ENCODE measurements around the gene CSTPP1. TPM values are rescaled to one million over a fixed set of nuclear protein-coding genes. Genes with fewer than 3 reads are reported as not detected.

Gene CSTPP1
- total RNA-seq, 3 donors from 2014 or later (not counting 1 experiment from before 2014, with no cell fraction given) = 16.2 to 17.8 (median 16.9) TPM

DNA sequence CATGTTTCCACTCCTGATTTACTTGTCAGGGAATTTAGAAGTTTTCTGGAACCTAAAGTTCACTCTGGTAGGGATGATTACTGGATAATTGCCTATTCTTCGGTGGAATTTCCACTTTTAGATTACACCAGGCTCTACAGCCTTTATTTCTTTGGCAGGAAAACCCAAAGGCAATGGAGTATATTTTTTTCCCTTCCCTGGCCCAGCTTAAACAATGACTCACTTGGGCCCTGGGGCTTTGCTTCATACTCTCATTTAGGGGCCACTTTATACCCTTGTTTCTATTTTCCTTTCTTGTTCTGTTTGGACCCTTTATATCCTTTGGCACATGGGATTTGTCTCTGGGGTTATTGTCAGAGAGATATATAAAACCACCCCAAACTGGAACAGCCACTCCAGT lies 114.7 kb downstream of the CSTPP1 start:
- H3K4me1 Mint-ChIP-seq = no peaks in the 10 kb centered on the region
- no peaks in the 10 kb centered on the region for H3K36me3 Mint-ChIP-seq
- no peaks in the 10 kb centered on the region for H3K9me3 Mint-ChIP-seq
- ATAC-seq = no peak
- no peak overlapping the region for H3K27ac ChIP-seq (ENCODE audit: low read length)
- H3K4me1 ChIP-seq (ENCODE audit: control insufficient read depth, insufficient read depth, low read length) = no peaks in the 10 kb centered on the region
- no peaks in the 10 kb centered on the region for H3K27me3 Mint-ChIP-seq (ENCODE audit: low read depth in 2 of 2)
- H3K27me3 ChIP-seq (ENCODE audit: control insufficient read depth, insufficient read depth, low read length) = no peaks in the 10 kb centered on the region
- TF ChIP-seq, protein P1, sequence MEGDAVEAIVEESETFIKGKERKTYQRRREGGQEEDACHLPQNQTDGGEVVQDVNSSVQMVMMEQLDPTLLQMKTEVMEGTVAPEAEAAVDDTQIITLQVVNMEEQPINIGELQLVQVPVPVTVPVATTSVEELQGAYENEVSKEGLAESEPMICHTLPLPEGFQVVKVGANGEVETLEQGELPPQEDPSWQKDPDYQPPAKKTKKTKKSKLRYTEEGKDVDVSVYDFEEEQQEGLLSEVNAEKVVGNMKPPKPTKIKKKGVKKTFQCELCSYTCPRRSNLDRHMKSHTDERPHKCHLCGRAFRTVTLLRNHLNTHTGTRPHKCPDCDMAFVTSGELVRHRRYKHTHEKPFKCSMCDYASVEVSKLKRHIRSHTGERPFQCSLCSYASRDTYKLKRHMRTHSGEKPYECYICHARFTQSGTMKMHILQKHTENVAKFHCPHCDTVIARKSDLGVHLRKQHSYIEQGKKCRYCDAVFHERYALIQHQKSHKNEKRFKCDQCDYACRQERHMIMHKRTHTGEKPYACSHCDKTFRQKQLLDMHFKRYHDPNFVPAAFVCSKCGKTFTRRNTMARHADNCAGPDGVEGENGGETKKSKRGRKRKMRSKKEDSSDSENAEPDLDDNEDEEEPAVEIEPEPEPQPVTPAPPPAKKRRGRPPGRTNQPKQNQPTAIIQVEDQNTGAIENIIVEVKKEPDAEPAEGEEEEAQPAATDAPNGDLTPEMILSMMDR (IDR thresholded peaks at IDR 0.05) = no peak
- no peak overlapping the region for H3K4me3 Mint-ChIP-seq
- DNase-seq = no peak
- intact Hi-C loops (cut with micrococcal nuclease) = no loop called here
- no peak overlapping the region for H3K4me3 ChIP-seq (ENCODE audit: low read length)
- no peak overlapping the region for H3K27ac Mint-ChIP-seq
- H3K9me3 ChIP-seq (ENCODE audit: control insufficient read depth, insufficient read depth, low read length) = no peaks in the 10 kb centered on the region
- 90% methylated on average over 1 of the region's 1 CpG for WGBS (ENCODE audit: insufficient coverage)
- H3K36me3 ChIP-seq (ENCODE audit: control insufficient read depth, insufficient read depth, low read length) = no peaks in the 10 kb centered on the region

DNA sequence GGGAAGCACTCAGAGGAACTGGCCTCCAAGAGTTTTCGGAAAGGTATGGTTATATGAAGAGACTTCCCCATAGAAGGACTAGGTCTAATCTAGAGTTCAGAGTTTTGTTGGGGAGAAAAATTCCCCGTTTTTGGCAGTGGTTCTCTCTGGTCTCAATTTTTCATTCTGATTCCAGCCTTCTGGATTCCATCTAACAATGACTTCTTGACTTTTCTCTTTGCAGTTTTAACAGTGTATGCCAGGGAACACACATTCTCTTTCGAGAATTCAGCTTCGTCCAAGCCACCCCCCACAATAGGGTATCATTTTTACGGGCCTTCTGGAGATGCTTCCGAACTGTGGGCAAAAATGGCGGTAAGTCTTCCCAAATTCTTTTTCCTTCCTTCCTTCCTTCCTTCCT lies 115.6 kb downstream of the CSTPP1 start:
- Mint-ChIP-seq H3K36me3 (no peaks in the 10 kb centered on the region), H3K4me3 (no peak overlapping the region), H3K9me3 (no peaks in the 10 kb centered on the region), H3K27ac (no peak overlapping the region), H3K4me1 (no peaks in the 10 kb centered on the region), H3K27me3 (ENCODE audit: low read depth in 2 of 2) (no peaks in the 10 kb centered on the region)
- Histone ChIP-seq H3K27ac (ENCODE audit: low read length) (no peak overlapping the region), H3K27me3 (ENCODE audit: control insufficient read depth, insufficient read depth, low read length) (no peaks in the 10 kb centered on the region), H3K4me1 (ENCODE audit: control insufficient read depth, insufficient read depth, low read length) (no peaks in the 10 kb centered on the region), H3K36me3 (ENCODE audit: control insufficient read depth, insufficient read depth, low read length) (no peaks in the 10 kb centered on the region), H3K4me3 (ENCODE audit: low read length) (no peak overlapping the region), H3K9me3 (ENCODE audit: control insufficient read depth, insufficient read depth, low read length) (no peaks in the 10 kb centered on the region)
- intact Hi-C loops (cut with micrococcal nuclease) = no loop called here
- ATAC-seq (no peak), DNase-seq (no peak)
- 95% methylated on average over 7 of the region's 7 CpGs for WGBS (ENCODE audit: insufficient coverage)
- TF ChIP-seq, protein P1 (IDR thresholded peaks at IDR 0.05) = no peak

DNA sequence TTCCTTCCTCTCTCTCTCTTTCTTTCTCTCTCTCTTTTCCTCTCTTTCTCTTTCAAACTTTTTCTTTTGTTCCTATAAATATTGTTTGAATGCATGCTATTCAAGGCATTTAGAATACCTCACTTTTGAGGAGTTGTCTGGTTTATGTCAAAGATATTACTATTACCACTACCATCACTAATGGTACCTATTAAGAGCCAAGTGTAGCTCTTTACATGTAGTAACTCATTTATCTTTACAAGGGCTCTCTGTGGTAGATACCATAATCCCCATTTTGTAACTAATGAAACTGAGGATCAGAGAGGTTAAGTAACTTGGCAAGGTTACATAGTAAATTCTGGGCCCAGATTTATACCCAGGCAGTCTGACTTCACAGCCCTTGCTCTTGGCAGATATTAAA lies 116.0 kb downstream of the CSTPP1 start:
- H3K9me3 Mint-ChIP-seq = no peaks in the 10 kb centered on the region
- DNase-seq (no peak), ATAC-seq (no peak)
- H3K27me3 Mint-ChIP-seq (ENCODE audit: low read depth in 2 of 2) = no peaks in the 10 kb centered on the region
- TF ChIP-seq, protein P1 (IDR thresholded peaks at IDR 0.05) = no peak
- no peaks in the 10 kb centered on the region for H3K4me1 Mint-ChIP-seq
- Histone ChIP-seq H3K4me3 (ENCODE audit: low read length) (no peak overlapping the region), H3K4me1 (ENCODE audit: control insufficient read depth, insufficient read depth, low read length) (no peaks in the 10 kb centered on the region), H3K36me3 (ENCODE audit: control insufficient read depth, insufficient read depth, low read length) (no peaks in the 10 kb centered on the region), H3K27ac (ENCODE audit: low read length) (no peak overlapping the region), H3K27me3 (ENCODE audit: control insufficient read depth, insufficient read depth, low read length) (no peaks in the 10 kb centered on the region), H3K9me3 (ENCODE audit: control insufficient read depth, insufficient read depth, low read length) (no peaks in the 10 kb centered on the region)
- H3K36me3 Mint-ChIP-seq = no peaks in the 10 kb centered on the region
- H3K4me3 Mint-ChIP-seq = no peak overlapping the region
- intact Hi-C loops (cut with micrococcal nuclease) = no loop called here
- no peak overlapping the region for H3K27ac Mint-ChIP-seq

DNA sequence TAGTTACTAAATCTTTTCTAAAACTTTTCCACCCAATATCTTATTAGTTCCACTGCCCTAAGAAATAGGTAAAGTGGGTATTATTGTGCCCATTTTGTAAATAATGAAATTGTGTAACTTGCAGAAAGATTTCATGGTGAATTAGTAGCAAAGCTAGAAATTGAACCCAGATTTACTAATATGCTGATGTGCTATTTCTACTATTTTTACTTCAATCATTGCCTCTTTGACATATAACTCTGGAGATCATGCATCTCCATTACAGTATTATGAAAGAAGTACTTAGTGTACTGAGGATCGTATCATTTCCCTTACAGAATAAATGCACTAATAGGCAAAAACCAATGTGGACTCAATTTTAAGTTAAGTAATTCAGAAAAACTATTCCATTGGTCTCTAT lies 119.0 kb downstream of the CSTPP1 start:
- no peak overlapping the region for H3K4me3 Mint-ChIP-seq
- no peaks in the 10 kb centered on the region for H3K27me3 Mint-ChIP-seq (ENCODE audit: low read depth in 2 of 2)
- H3K27me3 ChIP-seq (ENCODE audit: control insufficient read depth, insufficient read depth, low read length) = no peaks in the 10 kb centered on the region
- no peak overlapping the region for H3K27ac ChIP-seq (ENCODE audit: low read length)
- no peak for ATAC-seq
- no peaks in the 10 kb centered on the region for H3K36me3 ChIP-seq (ENCODE audit: control insufficient read depth, insufficient read depth, low read length)
- no peaks in the 10 kb centered on the region for H3K36me3 Mint-ChIP-seq
- H3K4me1 Mint-ChIP-seq = no peaks in the 10 kb centered on the region
- no peaks in the 10 kb centered on the region for H3K9me3 Mint-ChIP-seq
- no peaks in the 10 kb centered on the region for H3K9me3 ChIP-seq (ENCODE audit: control insufficient read depth, insufficient read depth, low read length)
- DNase-seq = no peak
- no peak overlapping the region for H3K4me3 ChIP-seq (ENCODE audit: low read length)
- WGBS (ENCODE audit: insufficient coverage) = 100% methylated on average over 1 of the region's 1 CpG
- H3K27ac Mint-ChIP-seq = no peak overlapping the region
- TF ChIP-seq, protein P1 (IDR thresholded peaks at IDR 0.05) = no peak
- intact Hi-C loops (cut with micrococcal nuclease) = no loop called here
- no peaks in the 10 kb centered on the region for H3K4me1 ChIP-seq (ENCODE audit: control insufficient read depth, insufficient read depth, low read length)
